Measurements from ENCODE around the gene RPL13.

The RPL13 gene

DNA sequence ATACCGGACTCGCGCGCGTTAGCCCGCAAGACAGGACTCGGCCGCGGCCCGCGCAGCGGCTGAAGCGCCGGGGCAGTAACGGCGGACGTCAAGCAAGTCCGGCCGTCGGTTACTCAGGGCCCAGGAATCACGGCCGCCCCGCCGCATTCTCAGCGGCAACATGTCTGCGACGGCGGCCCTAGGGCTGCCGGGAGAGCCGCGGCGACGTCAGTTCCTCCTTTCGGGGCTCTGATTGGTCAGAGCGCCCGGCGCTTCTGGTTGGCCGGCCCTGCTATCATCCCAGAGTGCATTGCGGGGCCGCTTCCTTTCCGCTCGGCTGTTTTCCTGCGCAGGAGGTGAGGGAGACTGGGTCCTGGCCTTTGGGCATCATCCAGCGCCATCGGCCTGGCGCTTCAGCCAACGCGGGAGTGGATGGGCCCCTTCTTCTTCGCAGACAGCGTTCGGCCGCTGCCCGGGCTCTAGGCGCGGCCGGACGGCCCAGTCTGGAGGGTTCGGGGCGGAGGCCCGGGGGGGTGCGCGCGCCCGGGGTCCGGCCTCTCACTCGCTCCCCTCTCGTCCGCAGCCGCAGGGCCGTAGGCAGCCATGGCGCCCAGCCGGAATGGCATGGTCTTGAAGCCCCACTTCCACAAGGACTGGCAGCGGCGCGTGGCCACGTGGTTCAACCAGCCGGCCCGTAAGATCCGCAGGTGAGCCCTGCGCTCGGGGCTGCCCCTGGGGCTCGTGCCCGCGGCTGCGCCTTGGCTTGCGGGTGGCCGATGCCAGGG, at the start of gene RPL13:
Gene RPL13 (plus strand): TSS at position 305 of the 764 bp plus-strand sequence. CDS start 278 bp downstream, at position 583.
- DNase-seq (ENCODE audit: low read depth) = peak; percentile 89

DNA sequence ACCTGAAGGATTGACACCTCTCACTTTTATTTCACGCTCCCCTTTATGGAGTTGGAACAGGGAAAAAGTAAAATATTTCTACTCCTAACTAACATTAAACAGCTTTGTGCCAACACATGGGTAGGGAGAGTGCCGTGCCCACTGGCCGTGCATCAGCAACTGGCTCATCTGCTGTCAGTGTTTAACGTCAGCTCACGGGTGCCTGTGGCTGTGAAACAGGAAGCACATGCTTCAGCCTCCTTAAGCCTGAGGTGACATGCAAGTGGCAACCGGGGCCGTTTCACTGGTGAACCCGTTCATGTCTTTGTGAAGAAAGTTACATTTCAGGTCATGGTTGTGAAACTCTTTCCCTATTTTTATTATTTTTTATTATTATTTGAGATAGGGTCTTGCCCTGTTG, 49.1 kb upstream of the RPL13 start:
- no peak for DNase-seq (ENCODE audit: low read depth)

DNA sequence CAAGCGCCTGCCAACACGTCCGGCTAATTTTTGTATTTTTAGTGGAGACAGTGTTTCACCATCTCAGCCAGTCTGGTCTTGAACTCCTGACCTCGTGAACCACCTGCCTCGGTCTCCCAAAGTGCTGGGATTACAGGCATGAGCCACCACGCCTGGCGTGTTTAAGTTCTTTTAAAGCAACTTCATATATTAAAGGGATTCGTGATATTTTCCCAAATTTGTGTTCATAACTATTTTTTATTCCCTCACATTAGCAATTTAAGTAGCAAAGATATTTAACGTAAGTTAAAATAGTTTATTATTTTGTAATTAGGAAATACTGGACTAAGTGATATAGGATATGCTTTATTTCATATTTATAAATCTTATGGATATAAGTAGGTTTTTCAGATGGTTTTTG, 48.0 kb upstream of the RPL13 start:
- DNase-seq (ENCODE audit: low read depth) = no peak

DNA sequence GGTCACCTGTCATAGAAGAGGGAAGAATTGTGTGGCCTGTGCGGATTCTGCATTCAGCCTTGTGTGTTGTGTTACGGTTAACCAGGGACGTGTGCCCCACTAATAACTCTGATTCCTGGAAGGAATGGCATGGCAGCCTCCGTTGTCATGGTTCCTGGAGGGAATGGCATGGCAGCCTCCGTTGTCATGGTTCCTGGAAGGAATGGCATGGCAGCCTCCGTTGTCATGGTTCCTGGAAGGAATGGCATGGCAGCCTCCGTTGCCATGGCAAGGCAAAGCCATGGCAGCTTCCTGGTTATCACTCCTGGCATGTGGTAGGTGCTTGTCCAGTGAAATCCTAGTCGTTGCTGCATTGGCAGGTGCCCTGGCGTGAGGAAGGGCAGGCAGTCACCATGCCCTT, 43.4 kb upstream of the RPL13 start:
- no peak for DNase-seq (ENCODE audit: low read depth)

DNA sequence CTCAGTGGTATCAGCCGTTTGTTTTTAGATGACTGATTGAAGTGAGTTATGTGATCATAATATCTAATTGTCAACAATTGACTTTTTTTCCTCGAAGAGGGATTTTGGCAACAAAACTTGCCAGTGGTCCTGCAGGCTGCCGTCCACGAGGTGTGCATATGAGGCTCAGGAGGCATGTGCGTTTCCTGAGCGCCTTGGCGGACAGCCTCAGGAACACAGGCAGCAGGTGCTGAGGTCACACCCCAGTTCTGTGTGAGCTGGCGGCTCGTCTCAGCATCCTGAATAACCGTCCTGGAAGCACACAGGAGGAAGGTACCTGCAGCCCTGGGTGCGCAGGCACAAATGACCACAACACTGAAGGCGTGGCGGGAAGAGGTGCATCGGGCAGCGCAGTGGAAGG, 40.6 kb upstream of the RPL13 start:
- no peak for DNase-seq (ENCODE audit: low read depth)

DNA sequence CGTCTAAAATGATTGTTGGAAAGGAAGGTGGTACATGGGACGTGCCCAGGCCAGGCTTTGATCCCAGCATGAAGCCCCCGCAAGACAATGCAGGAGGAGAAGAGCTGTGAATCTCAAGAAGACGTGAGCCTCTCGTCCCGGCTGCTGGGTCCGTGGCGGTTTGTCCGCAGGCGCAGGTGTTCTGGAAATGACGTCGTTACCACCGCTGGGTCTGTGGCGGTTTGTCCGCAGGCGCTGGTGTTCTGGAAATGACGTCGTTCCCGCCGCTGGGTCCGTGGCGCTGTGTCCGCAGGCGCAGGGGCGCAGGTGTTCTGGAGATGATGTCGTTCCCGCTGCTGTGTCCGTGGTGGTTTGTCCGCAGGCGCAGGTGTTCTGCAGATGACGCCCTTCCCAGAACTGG, 38.2 kb upstream of the RPL13 start:
- no peak for DNase-seq (ENCODE audit: low read depth)

DNA sequence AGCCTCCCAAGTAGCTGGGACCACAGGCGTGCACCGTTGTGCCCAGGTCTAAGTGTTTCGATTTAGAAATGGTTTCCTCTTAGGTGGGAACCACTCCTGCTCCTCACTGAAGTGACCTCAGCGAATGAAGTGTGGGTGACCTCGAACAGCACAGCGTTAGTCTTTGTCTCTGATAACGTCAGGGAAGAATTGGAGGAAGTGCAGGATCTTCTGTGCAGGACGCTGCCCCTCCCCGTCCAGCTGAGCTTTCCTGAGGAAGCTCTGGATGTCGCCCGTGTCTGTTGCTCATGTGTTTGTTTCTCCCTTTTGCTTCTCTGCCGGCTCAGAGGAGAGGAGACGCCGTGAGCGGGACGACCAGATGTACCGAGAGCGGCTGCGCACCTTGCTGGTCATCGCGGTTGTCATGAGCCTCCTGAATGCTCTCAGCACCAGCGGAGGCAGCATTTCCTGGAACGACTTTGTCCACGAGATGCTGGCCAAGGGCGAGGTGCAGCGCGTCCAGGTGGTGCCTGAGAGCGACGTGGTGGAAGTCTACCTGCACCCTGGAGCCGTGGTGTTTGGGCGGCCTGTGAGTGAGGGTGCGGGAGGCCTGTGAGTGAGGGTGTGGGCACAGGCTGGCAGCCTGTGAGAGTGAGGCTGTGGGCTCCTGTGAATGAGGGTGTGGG, 36.7 kb upstream of the RPL13 start:
- DNase-seq (ENCODE audit: low read depth) = no peak

DNA sequence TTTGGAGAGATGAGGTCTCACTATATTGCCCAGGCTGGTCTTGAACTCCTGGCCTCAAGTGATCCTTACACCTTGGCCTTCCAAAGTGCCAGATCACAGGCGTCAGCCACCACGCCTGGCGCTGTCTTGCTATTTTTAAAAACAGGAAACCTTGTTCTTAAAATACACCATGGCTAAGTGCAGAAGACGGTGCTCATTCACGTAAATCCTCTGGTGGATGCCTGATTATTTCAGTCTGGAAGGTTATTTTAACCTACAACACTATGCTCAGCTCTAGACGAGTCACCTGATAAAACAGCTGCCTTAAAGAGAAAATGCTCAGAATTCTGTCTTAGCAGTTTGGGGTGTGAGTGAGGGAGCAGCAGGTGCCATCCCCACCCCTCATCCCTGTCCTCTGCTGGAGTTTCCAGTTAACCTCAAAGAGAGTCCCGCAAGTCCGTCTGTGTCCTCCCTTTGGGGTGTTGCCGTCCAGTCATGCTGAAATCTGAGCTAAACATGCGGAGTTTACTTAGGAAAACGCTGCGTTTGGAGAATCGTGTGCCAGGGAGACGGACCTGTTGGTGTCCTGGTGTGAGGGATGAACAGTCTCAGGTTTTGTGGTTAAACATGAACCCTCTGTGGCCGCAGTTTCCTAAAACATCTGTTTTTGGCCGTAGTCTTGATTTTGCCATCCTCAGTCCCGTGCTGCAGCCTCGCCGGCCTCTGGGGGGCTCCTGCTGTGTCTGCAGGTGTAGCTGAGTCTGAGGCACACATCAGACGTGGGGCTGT, 35.2 kb upstream of the RPL13 start:
- DNase-seq (ENCODE audit: low read depth) = no peak

DNA sequence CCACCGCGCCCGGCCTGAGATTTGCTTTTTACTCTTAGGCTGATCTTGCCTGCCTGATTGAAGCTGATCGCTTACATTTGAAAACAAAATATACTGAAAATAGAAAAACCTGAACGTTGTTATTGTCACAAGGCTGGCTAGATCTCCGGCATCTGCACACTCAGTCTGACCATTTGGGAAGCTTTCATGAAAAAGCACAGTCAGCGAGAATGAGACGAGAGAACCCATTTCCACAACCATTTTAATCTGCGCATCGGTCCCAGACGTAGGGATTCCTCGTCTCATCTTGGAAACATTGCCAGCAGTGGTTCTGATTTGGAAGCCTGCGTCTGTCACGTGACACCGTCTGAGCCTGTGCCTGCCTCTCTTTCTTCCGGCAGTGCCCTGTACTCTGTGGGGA, 31.4 kb upstream of the RPL13 start:
- no peak for DNase-seq (ENCODE audit: low read depth)

DNA sequence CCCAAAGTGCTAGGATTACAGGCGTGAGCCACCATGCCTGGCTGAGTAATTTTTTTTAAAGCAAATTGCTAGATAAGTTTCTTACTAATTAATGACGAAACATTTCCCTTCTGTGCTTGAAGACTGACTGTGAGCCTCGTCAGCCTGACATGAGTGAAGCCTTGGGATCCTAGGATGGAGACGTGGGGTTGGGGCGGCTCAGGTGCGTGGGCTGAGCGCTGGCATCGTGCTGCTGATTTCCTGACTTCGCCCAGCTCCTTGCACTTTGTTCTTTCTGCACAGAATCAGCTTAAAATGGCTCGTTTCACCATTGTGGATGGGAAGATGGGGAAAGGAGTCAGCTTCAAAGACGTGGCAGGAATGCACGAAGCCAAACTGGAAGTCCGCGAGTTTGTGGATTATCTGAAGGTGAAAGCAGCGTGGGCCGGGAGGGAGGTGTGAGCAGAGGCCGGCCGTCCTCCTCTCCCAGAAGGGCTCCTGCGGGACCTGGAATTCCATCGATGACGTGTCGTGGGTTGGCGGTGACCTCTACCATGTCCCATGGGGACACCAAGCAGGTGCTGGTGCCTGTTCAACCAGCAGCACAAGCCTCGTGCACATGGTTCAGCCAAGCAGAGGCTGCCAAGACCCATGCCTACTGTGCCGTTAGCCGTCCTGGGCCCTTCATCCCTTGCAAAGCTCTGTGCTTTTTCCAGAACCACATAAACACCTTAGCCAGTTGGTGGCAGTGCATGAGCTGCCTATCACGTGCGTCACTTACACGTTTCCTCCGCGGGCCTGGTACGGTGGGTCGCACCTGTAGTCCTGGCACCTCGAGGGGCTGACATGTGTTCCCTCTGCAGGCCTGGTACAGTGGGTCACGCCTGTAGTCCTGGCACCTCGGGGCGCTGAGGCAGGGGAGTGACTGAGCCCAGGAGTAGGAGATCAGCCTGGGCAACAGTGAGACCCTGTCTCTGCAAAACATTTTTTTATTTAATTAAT, 29.8 kb upstream of the RPL13 start:
- no peak for DNase-seq (ENCODE audit: low read depth)

DNA sequence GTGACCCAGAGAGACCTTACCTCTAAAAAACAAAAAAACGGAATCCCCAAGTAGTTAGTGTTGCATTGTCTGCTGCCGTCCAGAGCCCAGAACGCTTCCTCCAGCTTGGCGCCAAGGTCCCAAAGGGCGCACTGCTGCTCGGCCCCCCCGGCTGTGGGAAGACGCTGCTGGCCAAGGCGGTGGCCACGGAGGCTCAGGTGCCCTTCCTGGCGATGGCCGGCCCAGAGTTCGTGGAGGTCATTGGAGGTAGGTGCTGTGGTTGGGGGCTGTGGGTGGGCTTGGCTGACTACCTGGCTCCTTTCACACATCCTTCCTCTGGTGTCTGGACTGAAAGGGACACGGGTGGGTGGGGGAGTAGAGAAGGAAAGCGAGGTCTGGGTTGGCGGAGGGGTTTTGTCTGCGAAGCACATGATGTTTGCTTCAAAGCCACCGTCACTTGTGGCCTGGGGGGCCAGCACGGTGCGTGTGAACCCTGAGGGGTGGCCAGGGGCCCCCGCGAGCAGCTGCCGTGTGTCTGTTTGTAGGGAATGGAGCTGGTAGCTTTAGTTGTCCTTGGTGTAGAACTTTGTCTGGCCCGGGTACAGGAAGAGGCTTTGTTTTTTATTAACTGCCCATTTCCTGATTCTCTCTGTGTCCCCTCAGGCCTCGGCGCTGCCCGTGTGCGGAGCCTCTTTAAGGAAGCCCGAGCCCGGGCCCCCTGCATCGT, 28.5 kb upstream of the RPL13 start:
- no peak for DNase-seq (ENCODE audit: low read depth)

DNA sequence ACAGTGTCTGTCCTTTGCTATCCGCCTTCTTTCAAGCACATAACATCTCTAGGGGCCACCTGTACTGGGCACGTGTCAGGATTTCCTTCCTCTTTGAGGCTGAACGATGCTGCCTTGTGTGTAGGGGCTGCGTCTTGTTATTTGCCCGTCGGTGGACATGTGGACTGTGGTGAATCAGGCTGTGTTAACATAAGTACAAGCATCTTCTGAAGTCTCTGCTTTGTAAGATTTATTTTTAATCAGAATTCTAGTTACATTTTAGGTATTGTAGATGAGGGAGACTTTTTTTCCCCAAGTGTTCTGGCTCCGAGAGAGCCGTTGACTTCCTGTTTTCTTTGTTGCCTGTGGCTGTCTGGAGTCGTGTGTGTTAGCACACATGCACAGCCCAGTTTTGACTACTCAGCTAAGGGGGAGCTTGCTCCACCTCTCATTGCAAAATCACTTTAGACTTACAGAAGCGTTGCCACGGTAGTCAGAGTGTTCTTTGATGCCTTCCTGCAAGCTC, 26.2 kb upstream of the RPL13 start:
- no peak for DNase-seq (ENCODE audit: low read depth)

DNA sequence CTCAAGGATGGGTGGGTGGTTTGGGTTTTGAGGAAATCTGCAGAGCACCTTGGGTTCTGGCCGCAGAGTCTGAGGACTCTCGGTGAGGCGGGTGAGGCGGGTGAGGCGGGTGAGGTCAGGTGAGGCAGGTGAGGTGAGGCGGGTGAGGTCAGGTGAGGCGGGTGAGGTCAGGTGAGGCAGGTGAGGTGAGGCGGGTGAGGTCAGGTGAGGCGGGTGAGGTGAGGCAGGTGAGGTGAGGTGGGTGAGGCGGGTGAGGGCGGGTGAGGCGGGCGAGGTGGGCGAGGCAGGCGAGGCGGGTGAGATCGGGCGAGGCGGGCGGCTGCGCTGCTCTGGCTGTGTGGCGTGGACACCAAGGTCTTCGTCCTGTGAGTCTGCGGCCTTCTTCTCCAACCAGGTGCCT, 24.1 kb upstream of the RPL13 start:
- no peak for DNase-seq (ENCODE audit: low read depth)

DNA sequence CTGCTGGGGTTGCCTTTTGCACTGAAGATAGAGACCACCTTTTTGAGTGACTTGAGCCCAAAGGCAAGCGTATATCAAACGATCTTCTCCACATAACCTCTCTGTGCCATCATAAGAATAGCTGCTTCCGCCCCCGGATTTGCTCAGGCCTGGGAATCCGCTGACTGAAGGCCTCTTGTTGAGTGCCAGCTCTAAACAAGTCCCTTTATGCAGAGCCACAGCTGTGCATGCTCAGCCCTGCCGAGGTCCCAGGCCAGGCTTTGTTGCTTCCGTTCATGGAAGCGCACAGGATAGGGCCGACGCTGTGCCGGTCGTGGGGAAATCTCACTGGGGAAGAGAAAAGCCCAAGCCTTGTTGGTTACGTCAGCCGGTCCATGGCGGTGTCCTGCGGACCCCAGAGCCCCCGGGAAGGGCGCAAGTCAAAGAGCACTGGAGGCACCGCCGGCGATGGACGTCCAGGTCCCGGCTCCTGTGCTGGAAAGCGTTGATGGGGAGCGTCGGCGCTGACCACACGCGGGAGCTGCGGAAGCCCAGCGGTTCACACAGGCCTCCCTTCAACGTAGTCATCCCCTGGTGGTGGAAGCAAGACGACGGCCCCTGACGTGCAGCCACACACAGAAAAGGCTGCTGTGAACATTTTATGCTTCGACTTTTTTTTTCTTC, 23.5 kb upstream of the RPL13 start:
- DNase-seq (ENCODE audit: low read depth) = no peak

DNA sequence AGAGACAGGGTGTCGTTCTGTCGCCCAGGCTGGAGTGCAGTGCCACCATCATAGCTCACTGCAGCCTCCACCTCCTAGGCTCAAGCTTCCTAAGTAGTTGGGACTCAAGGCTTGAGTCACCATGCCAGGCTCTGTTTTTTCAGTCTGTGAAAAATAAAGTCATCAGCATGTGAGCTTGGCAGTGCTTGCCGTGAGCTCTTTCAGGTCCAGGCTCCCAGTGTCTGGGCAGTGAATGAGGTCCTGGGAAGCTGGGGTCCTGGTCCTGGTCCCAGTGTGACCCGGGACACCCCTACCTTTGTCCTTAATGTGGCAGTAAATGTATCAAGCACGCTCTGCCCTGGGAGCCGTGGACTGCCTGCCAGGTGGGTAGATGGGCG, 22.9 kb upstream of the RPL13 start:
- DNase-seq (ENCODE audit: low read depth) = no peak

DNA sequence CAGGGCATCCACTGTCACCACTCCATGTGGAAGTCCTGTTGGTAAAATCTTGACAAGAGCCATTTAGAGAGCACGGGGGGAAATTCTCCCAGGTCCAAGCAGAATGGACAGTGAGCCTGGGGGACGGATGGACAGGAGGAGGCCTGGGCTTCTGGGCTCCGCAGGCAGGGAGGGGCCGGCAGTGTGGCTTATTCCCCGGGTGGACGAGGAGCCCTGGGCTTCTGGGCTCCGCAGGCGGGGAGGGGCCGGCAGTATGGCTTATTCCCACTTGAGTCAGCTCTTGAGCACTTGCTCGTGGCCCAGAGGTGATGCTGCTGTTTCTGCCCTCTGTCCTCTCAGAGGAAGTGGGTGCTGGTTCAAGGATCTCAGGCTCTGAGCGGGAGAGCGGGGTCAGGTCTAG, 22.2 kb upstream of the RPL13 start:
- DNase-seq (ENCODE audit: low read depth) = no peak

DNA sequence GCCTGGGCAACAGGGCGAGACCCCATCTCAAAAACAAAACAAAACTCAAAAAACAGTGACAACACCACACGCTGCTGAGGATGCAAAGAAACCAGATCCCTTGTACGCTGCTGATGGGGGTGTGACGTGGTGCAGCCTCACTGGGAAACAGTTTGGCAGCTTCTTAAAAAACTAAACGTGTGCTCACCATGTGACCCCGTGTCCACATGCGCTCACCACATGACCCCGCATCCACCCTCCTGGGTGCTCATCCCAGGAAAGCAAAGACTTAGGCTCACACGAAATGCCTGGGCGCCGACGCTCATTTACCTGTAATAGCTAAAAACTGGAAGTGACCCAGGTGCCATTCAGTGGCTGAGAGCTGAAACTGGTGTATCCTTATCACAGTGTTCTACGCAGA, 19.9 kb upstream of the RPL13 start:
- DNase-seq (ENCODE audit: low read depth) = no peak

DNA sequence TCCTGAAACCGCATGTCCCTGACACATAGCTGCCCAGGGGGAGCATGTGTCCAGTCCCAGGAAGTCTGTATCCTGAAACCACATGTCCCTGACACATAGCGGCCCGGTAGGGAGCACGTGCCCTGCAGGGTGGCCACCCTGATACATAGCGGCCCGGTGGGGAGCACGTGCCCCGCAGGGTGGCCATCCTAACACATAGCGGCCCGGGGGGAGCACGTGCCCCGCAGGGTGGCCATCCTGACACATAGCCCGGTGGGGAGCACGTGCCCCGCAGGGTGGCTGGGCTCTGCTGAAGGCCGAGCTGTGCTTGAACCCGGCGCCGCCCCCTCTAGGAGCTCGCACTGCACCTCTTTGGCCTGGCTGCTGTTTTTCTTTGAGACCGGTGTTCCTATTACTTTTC, 18.7 kb upstream of the RPL13 start:
- DNase-seq (ENCODE audit: low read depth) = no peak

DNA sequence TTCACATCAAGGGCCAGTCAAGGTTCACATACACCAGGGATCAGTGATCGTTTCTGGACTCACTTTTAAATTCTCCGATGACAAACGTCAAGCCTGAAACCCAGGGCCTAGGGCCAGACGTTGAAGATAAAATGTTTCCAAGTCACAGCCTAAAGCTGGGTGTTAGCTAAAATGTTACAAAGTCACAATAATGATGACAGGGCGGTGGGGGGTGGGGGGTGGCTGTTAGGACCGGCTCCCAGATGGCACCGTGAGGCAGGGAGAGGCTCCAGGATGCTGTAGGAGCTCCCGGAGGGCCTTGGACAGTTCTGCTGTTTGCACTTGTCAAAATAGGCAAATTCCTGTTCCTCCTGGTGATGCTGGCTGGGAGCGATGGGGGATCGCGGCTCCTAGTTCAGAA, 16.4 kb upstream of the RPL13 start:
- no peak for DNase-seq (ENCODE audit: low read depth)

DNA sequence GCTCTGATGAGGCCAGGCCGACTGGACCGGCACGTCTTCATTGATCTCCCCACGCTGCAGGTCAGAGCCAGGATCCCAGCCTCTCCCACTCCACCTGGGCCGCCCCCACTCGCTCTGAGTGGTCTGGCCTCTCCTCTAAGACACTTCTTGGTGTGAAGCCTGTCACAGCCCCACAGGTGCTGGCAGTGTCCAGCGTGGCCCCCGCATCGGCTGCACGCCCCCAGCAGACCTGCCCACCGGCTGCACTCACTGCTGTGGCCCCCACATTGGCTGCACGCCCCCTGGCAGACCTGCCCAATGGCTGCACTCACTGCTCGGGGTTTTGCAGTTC, 15.8 kb upstream of the RPL13 start:
- DNase-seq (ENCODE audit: low read depth) = no peak

Measured in T-helper 22 cell (primary cell).